GM12878 (cell line): ENCODE measurements around the gene EHHADH. TPM values are rescaled to one million over a fixed set of nuclear protein-coding genes. Genes with fewer than 3 reads are reported as not detected.

Experiments
- ATAC-seq: fragments of 200-7000 bp; cut with Tn5 transposase; 3 replicates; pipeline ENCODE4 v1.9.1; 2020; ENCODE audit warnings: mild to moderate bottlenecking, moderate library complexity
- BruUV-seq: library from RNA; stranded (reverse); fragments of 400-500 nt; replicated peaks from 2 replicates; lab custom pipeline; 2021; lab: Mats Ljungman, UMichigan
- CTCF ChIA-PET: fragments of 300-600 bp; sonication (Branson Sonifier 250); formaldehyde crosslinking; extraction: SDS; loops from one replicate; lab custom pipeline; 2021; ENCODE audit warnings: inconsistent platforms; lab: Yijun Ruan, JAX
- POLR2A ChIA-PET: fragments of 350-600 bp; formaldehyde crosslinking; extraction: SDS; loops from one replicate; lab custom pipeline; 2021; ENCODE audit warnings: inconsistent platforms; lab: Charles Lee
- RAD21 ChIA-PET: fragments of 300-600 bp; sonication (Branson Sonifier 250); formaldehyde crosslinking; loops from one replicate; lab custom pipeline; 2023; ENCODE audit warnings: antibody characterized with exemption; ENCODE audit not compliant: unreplicated experiment; lab: Charles Lee
- SMC1A ChIA-PET: fragments of 300-600 bp; sonication (Branson Sonifier 250); formaldehyde crosslinking; loops from one replicate; lab custom pipeline; 2023; ENCODE audit not compliant: unreplicated experiment, uncharacterized antibody; lab: Charles Lee
- DNase-seq: peaks from one replicate; pipeline ENCODE4 v3.0.0-alpha.2; 2011; ENCODE audit warnings: low read depth, low spot score
- FAIRE-seq: peaks from 3 replicates; lab custom pipeline; 2011; peaks lifted over from hg19 to GRCh38; lab: Jason Lieb, UNC
- H2AFZ ChIP-seq: 2 replicates; pipeline ENCODE4 v1.6.0; 2011; ENCODE audit warnings: low read depth, low read length, control low read depth; ENCODE audit not compliant: control insufficient read depth
- H3K27ac ChIP-seq: 2 replicates; pipeline ENCODE4 v1.5.1; 2011; ENCODE audit warnings: control low read depth; ENCODE audit not compliant: control insufficient read depth, insufficient read depth
- H3K27me3 ChIP-seq, 2 experiments: replicated peaks in 1 of 2; 2 replicates each; pipeline versions ENCODE4 v1.6.0 to v1.6.1; 2011; ENCODE audit warnings: low read length in 1 of 2; ENCODE audit not compliant: control insufficient read depth in 2 of 2, insufficient read depth in 2 of 2
- H3K36me3 ChIP-seq, 2 experiments: 2 replicates each; pipeline ENCODE4 v1.5.1; 2011; ENCODE audit warnings: low read length in 1 of 2; ENCODE audit not compliant: control insufficient read depth in 2 of 2, insufficient read depth in 2 of 2
- H3K4me1 ChIP-seq: 2 replicates; pipeline ENCODE4 v1.6.1; 2011; ENCODE audit warnings: mild to moderate bottlenecking, low read length, moderate library complexity, mixed read lengths; ENCODE audit not compliant: control insufficient read depth, insufficient read depth
- H3K4me2 ChIP-seq: 2 replicates; pipeline ENCODE4 v1.6.0; 2011; ENCODE audit warnings: control low read depth; ENCODE audit not compliant: control insufficient read depth, insufficient read depth
- H3K4me3 ChIP-seq: fragments of 200-600 bp; sonication (generic); 2 replicates; pipeline ENCODE4 v1.5.1; 2016
- H3K79me2 ChIP-seq: 2 replicates; pipeline ENCODE4 v1.6.0; 2011; ENCODE audit warnings: low read length; ENCODE audit not compliant: control insufficient read depth, insufficient read depth
- H3K9ac ChIP-seq: 2 replicates; pipeline ENCODE4 v1.8.0; 2011; ENCODE audit warnings: low read length, control low read depth, mixed read lengths; ENCODE audit not compliant: control insufficient read depth, insufficient read depth
- H3K9me3 ChIP-seq: replicated peaks from 3 replicates; pipeline ENCODE4 v1.5.1; 2011; ENCODE audit warnings: mild to moderate bottlenecking, low read length; ENCODE audit not compliant: control insufficient read depth, insufficient read depth
- H4K20me1 ChIP-seq: 2 replicates; pipeline ENCODE4 v1.6.0; 2011; ENCODE audit not compliant: control insufficient read depth, insufficient read depth
- ASH2L ChIP-seq: fragments of 300-600, 200-600 bp; sonication (generic); IDR thresholded peaks from 2 replicates; pipeline ENCODE4 v1.6.1; 2017; ENCODE audit warnings: low read depth, mild to moderate bottlenecking, borderline replicate concordance
- BRCA1 ChIP-seq: IDR thresholded peaks from 2 replicates; pipeline ENCODE4 v1.6.1; 2011; ENCODE audit warnings: low read depth, low read length, improper control_type of control experiment
- CEBPZ ChIP-seq: fragments of 150-350 bp; IDR thresholded peaks from 2 replicates; pipeline ENCODE4 v1.6.1; 2016; ENCODE audit warnings: low read depth, low read length
- CHD4 ChIP-seq: fragments of 200-600 bp; sonication (generic); IDR thresholded peaks from 2 replicates; pipeline ENCODE4 v1.6.1; 2016; ENCODE audit warnings: mild to moderate bottlenecking
- DPF2 ChIP-seq: fragments of 450-650 bp; IDR thresholded peaks from 2 replicates; pipeline ENCODE4 v1.6.1; 2017; ENCODE audit warnings: mild to moderate bottlenecking
- ELK1 ChIP-seq: IDR thresholded peaks from 2 replicates; pipeline ENCODE4 v1.6.1; 2012; ENCODE audit warnings: low read depth, low read length, improper control_type of control experiment
- HDAC2 ChIP-seq: fragments of 200-600 bp; sonication (generic); IDR thresholded peaks from 2 replicates; pipeline ENCODE4 v1.6.1; 2017
- SUPT20H ChIP-seq: IDR thresholded peaks from 2 replicates; pipeline ENCODE4 v1.6.1; 2011; ENCODE audit warnings: low read depth, mild to moderate bottlenecking, low read length, moderate library complexity, borderline replicate concordance; ENCODE audit not compliant: control insufficient read depth
- TARDBP ChIP-seq: IDR thresholded peaks from 2 replicates; pipeline ENCODE4 v1.6.1; 2016; ENCODE audit warnings: borderline replicate concordance
- TCF12 ChIP-seq: IDR thresholded peaks from 2 replicates; pipeline ENCODE4 v1.6.1; 2011; ENCODE audit warnings: low read depth, mild to moderate bottlenecking, low read length
- TCF7 ChIP-seq: IDR thresholded peaks from 2 replicates; pipeline ENCODE4 v1.6.1; 2014; ENCODE audit warnings: antibody characterized with exemption, borderline replicate concordance
- WRNIP1 ChIP-seq: IDR thresholded peaks from 2 replicates; pipeline ENCODE4 v1.6.1; 2011; ENCODE audit warnings: low read depth, low read length, improper control_type of control experiment, borderline replicate concordance
- WGBS: methylation state at CpG from one replicate; pipeline ENCODE4 v1.1.6; 2016; ENCODE audit warnings: low lambda C conversion rate; ENCODE audit not compliant: insufficient replicate concordance, insufficient coverage; ENCODE audit errors: missing lambda C conversion rate; 5-methylcytosine and 5-hydroxymethylcytosine counted together
- in situ Hi-C: fragments of 300-500 bp; cut with MboI; formaldehyde crosslinking; loops from 9 replicates; pipeline ENCODE4 v1.14.3; 2018; ENCODE audit warnings: mixed read lengths
- intact Hi-C: fragments of 100-400 bp; cut with micrococcal nuclease; formaldehyde crosslinking; loops from one replicate; pipeline ENCODE4 v1.14.2; 2022; ENCODE audit not compliant: unreplicated experiment
- polyA plus RNA-seq, 11 experiments: library from polyadenylated mRNA; depleted of rRNA in 4 of 11; unstranded in 6 of 11; stranded (reverse) in 5 of 11; fragments of >200 nt; fragmentation: Nextera tagmentation in 4 of 11; fragmentation: Illumina TruSeq in 1 of 11; extraction: Ambion mirVana in 4 of 11; extraction: Trizol in 1 of 11; gene quantifications; 1 replicate in 1 of 11; 2 replicates in 10 of 11; pipeline versions ENCODE4 v1.2.1 to v1.2.3, GENCODE V29; 2011 to 2016; ENCODE audit warnings: inconsistent platforms in 2 of 11, missing spikeins in 2 of 11, low read depth in 1 of 11
- total RNA-seq, 4 experiments: library from RNA; depleted of rRNA in 3 of 4; stranded (reverse); fragments of >200 nt in 3 of 4; fragmentation: Illumina TruSeq in 1 of 4; extraction: Trizol in 1 of 4; gene quantifications; 2 replicates each; pipeline versions ENCODE4 v1.2.1 to v1.2.3, GENCODE V29; 2013 to 2021
- TF ChIP-seq, protein P1 (sequence below): fragments of 450-650 bp; IDR thresholded peaks from 2 replicates; pipeline ENCODE4 v1.6.1; 2016; ENCODE audit warnings: mild to moderate bottlenecking

The EHHADH gene
- total and polyA plus RNA-seq, 10 of the 15 experiments (the other 5 are each of a cell fraction or from before 2014, with no cell fraction given) = 0.96 to 8.4 (median 5.3) TPM

DNA sequence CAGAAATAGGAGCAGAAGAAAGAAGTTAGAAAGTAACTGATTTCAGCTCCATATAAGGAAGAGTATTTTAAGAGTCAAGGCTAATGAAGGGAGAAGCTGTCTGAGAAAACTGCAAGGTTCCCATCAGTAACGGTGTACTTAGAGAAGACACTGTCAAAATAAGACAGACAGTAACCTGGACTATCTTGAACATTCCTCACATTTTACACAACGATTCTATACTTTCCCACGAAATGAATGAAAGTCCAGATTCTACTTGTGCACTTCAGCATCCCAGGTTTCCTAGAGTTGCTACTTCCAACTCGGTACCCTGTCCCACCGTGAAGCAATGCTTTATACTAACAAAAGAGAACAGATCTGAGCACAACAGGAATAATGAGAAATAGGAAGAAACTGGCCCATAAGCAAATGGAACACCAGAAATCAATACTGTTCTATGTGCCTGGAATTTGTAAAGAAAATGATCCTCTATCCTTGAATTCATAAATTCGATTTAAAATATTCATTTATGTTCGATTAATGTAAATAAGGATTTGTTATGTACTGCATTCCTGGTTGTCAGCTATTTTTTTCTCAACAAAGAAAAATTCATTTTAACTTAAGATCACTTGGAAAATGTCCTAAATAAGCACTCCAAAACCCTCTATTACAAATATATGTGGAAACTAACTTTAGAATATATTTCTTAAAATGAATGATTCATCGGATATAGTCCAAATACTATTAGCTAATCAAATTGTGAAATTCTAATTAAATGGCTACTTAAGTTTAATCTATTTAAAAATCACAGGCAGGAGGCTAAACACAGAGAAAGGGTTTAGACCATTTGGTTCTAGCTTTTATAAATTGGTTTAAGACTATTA lies 102.5 kb downstream of the EHHADH start:
- H2AFZ ChIP-seq = no peak overlapping the region
- H3K9me3 ChIP-seq = no peaks in the 10 kb centered on the region
- ChIA-PET CTCF (interaction anchor here (1.2 to 1.4 kb wide), 2 partner anchors 25 to 27 kb away, joined by 5 to 6 read pairs; no protein-coding TSS in a partner anchor), SMC1A (interaction anchor here (1.1 to 2.0 kb wide), 2 partner anchors 9 to 25 kb away, joined by 3 to 5 read pairs; no protein-coding TSS in a partner anchor), RAD21 (no interaction called here), POLR2A (no interaction called here)
- no peaks in the 10 kb centered on the region for H3K4me1 ChIP-seq
- H3K4me3 ChIP-seq = no peak overlapping the region
- FAIRE-seq = no peak
- H3K9ac ChIP-seq = no peak overlapping the region
- in situ Hi-C loops = no loop called here
- ATAC-seq = no peak
- 34% methylated on average over 8 of the region's 8 CpGs for WGBS
- no peak overlapping the region for H3K27ac ChIP-seq
- TF ChIP-seq TCF7 (no peak), CEBPZ (no peak), BRCA1 (no peak), HDAC2 (no peak), WRNIP1 (no peak), ASH2L (no peak), TARDBP (no peak), DPF2 (no peak), TCF12 (no peak), CHD4 (no peak), SUPT20H (no peak), ELK1 (no peak)
- TF ChIP-seq, protein P1, sequence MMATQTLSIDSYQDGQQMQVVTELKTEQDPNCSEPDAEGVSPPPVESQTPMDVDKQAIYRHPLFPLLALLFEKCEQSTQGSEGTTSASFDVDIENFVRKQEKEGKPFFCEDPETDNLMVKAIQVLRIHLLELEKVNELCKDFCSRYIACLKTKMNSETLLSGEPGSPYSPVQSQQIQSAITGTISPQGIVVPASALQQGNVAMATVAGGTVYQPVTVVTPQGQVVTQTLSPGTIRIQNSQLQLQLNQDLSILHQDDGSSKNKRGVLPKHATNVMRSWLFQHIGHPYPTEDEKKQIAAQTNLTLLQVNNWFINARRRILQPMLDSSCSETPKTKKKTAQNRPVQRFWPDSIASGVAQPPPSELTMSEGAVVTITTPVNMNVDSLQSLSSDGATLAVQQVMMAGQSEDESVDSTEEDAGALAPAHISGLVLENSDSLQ = no peak
- H4K20me1 ChIP-seq = no peaks in the 10 kb centered on the region
- H3K4me2 ChIP-seq = no peak overlapping the region
- no peaks in the 10 kb centered on the region for H3K36me3 ChIP-seq
- BruUV-seq = no TSS peak
- no peak for DNase-seq
- peaks cover 5 to 20% of the 10 kb centered on the region in 2 experiments for H3K27me3 ChIP-seq
- intact Hi-C loops = no loop called here
- H3K79me2 ChIP-seq = no peaks in the 10 kb centered on the region
